RWPE1 (cell line): ENCODE results near the gene AMOTL1.
"Not testable (repeated sequence)": the region's sequence is repeated elsewhere in the genome, so short reads cannot be mapped to it uniquely, and the experiment has no call there.

Experiments
- CTCF ChIA-PET: fragments of 350-600 bp; sonication (Branson Sonifier 250); formaldehyde crosslinking; extraction: SDS; loops from one replicate; lab custom pipeline; 2021; lab: Yijun Ruan, JAX
- POLR2A ChIA-PET: fragments of 400-600 bp; formaldehyde crosslinking; extraction: SDS; loops from one replicate; lab custom pipeline; 2020; ENCODE audit warnings: antibody characterized with exemption; ENCODE audit not compliant: low non-redundant PET; lab: Yijun Ruan, JAX
- DNase-seq: peaks from one replicate; pipeline ENCODE4 v3.0.0; 2012; ENCODE audit warnings: low spot score
- H3K27ac ChIP-seq: fragments of 450-650 bp; 2 replicates; pipeline ENCODE4 v1.5.1; 2017
- CTCF ChIP-seq: fragments of 450-650 bp; conservative IDR thresholded peaks from 2 replicates; pipeline ENCODE4 v1.5.1; 2017; ENCODE audit warnings: low read depth, mild to moderate bottlenecking

AMOTL1 gene

DNA sequence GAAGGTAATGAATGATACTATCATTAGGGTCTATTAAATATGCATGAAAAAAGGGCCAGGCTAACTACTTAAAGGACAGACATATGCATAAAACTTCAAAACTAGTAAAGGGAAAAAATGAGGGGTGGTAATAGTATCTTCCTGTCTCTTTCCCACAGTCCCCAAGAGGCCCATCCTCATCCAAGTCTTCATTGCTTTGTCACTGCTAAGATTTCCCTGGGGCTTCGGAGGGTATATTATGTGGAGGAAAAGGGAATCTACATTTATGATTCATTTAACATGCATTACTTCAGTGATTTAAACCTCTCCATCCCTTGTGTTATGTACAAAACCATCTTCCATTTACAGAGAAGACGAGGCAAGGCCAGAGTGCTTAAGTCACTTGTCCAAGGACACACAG, 139.1 kb downstream of the AMOTL1 start:
- CTCF ChIA-PET: no interaction called here
- no peak overlapping the region for H3K27ac ChIP-seq
- POLR2A ChIA-PET: no interaction called here
- no peak for DNase-seq
- no peak for TF ChIP-seq CTCF

DNA sequence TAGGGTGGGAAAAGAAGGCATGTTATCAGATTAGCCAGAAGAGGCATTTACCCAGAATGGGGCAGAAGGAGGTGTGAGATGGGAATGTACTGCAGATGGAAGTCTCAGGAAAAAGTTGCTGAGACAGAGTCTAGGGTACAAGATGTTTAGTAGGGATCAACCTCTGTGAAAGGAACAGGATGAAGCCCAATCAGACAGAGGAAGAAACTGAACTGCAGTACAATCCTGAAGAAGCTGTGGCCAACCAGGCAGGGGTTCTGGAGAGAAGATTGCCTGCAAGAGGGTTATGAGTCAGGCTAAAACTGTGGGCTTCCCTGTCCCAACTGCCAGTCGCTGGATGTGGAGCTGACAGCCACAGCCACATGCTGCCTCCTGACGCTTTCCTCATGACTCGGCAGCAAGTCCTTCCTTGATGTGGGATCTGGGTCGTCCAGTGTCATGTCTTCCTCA, 141.2 kb downstream of the AMOTL1 start:
- DNase-seq: no peak
- no peak for TF ChIP-seq CTCF
- POLR2A ChIA-PET: no interaction called here
- H3K27ac ChIP-seq: no peak overlapping the region
- CTCF ChIA-PET: interaction anchor here (0.7 kb wide), 1 partner anchor 9 kb away, joined by 3 read pairs; no protein-coding TSS in a partner anchor

DNA sequence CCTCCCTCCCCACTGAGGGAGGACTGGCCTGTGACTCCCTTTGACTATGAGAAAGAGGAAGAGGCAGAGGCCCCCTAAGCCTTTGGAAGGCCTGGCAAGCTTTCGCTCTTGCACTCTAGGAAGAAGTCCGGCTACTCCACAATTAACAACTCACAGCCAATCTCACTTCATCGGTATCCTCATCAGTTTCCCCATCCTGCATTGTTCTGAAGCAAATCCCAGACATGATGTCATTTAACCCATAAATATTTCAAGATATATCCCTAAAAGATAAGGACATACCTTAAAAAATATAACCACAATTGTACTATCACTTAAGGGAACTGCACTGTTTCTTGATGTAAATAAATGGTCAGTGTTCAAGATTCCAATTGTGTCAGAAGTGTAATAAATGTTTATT, 142.1 kb downstream of the AMOTL1 start:
- DNase-seq: no peak
- H3K27ac ChIP-seq: no peak overlapping the region
- ChIA-PET CTCF (no interaction called here), POLR2A (no interaction called here)
- no peak for TF ChIP-seq CTCF

GRCh38 chr11:94910779-94911178, 142.6 kb downstream of the AMOTL1 start:
- no peak for DNase-seq
- CTCF ChIA-PET: no interaction called here
- no peak overlapping the region for H3K27ac ChIP-seq

DNA sequence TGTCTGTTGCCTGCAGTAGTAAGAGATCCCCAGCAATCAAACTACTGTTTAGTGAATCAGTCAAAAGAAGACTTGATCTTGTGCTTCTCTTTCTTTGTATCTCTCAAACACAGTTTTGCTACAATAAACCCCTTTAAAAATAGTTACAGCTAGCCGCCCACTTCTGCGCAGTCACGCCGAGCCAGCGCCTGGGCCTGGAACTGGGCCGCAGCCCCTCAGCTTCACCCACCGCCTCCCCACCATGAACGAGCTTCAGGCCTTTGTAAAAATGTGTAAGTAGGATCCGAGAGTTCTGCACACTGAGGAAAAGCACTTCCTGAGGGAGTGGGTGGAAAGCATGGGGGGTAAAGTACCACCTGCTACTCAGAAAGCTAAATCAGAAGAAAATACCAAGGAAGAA, 144.7 kb downstream of the AMOTL1 start:
- no peak for DNase-seq
- CTCF ChIA-PET: no interaction called here
- no peak for TF ChIP-seq CTCF
- H3K27ac ChIP-seq: no peak overlapping the region
- POLR2A ChIA-PET: no interaction called here

More at GRCh38 chr11:94910779-94911178, 142.6 kb downstream of the AMOTL1 start:
- TF ChIP-seq CTCF: no peak
- POLR2A ChIA-PET: no interaction called here

DNA sequence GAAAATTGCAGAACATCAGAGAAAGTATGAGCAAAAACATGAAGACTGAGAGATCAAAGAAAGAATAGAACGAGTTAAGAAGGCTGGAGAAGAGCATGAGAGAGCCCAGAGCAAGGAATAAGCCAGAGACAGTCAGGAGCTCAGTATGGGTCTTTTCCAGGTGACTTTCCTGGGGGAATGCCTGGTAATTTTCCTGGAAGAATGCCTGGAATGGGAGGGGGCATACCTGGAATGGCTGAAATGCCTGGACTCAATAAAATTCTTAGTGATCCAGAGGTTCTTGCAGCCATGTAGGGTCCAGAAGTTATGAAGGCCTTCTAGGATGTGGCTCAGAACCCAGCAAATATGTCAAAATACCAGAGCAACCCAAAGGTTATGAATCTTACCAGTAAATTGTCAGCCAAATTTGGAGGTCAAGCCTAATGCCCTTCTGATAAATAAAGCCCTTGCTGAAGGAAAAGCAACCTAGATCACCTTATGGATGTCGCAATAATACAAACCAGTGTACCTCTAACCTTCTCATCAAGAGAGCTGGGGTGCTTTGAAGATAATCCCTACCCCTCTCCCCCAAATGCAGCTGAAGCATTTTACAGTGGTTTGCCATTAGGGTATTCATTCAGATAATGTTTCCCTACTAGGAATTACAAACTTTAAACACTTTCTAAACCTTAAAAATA, 145.7 kb downstream of the AMOTL1 start:
- DNase-seq, H3K27ac ChIP-seq, CTCF ChIA-PET, POLR2A ChIA-PET: not testable (repeated sequence)

- TF ChIP-seq CTCF: no peak
Observed at GRCh38 chr11:94920311-94920710, 152.2 kb downstream of the AMOTL1 start.

More at GRCh38 chr11:94920311-94920710, 152.2 kb downstream of the AMOTL1 start:
- no peak overlapping the region for H3K27ac ChIP-seq
- DNase-seq: no peak
- POLR2A ChIA-PET: no interaction called here
- CTCF ChIA-PET: no interaction called here
